NCI-H1105 treated with DMSO at 0.1 percent for 48 hours (cell line): ENCODE measurements around the gene LSMEM2.
A peak's percentile ranks its signal among the peaks of the same experiment; 100 is the strongest.
"Not testable (repeated sequence)": the region's sequence is repeated elsewhere in the genome, so short reads cannot be mapped to it uniquely, and the experiment has no call there.

Experiments used
- DNase-seq: peaks from one replicate; lab custom pipeline; 2025; lab: John Stamatoyannopoulos, UW

Gene LSMEM2

GRCh38 chr3:50298836-50299637 is 20.1 kb downstream of the LSMEM2 start, which contains the start of the genes HYAL3 and NAA80:
HYAL3 (minus strand) TSS chr3:50299405; CDS start chr3:50295602, 3,803 bp downstream.
NAA80 (minus strand) TSS chr3:50299405; CDS start chr3:50297463, 1,942 bp downstream.
- peak; percentile 93 for DNase-seq

- DNase-seq: no peak
Observed at GRCh38 chr3:50299638-50299928, 20.7 kb downstream of the LSMEM2 start.

- DNase-seq: no peak
Observed at GRCh38 chr3:50299929-50300680, 21.2 kb downstream of the LSMEM2 start.

GRCh38 chr3:50300681-50301254 is 21.9 kb downstream of the LSMEM2 start:
- DNase-seq: no peak

- DNase-seq: no peak
Observed at GRCh38 chr3:50302095-50303012, 23.5 kb downstream of the LSMEM2 start.

- no peak for DNase-seq
Observed at GRCh38 chr3:50303013-50303815, 24.3 kb downstream of the LSMEM2 start, which contains the start of gene HYAL1. HYAL1 (minus strand) TSS chr3:50303574; CDS start chr3:50302956, 618 bp downstream.

GRCh38 chr3:50304601-50305000 is 25.7 kb downstream of the LSMEM2 start:
- DNase-seq: no peak

- DNase-seq: not testable (repeated sequence)
Observed at GRCh38 chr3:50312041-50312440, 33.2 kb downstream of the LSMEM2 start.

- DNase-seq: no peak
Observed at GRCh38 chr3:50314342-50314741, 35.5 kb downstream of the LSMEM2 start.

- no peak for DNase-seq
Observed at GRCh38 chr3:50314816-50315215, 35.9 kb downstream of the LSMEM2 start.

- no peak for DNase-seq
Observed at GRCh38 chr3:50316657-50317242, 37.9 kb downstream of the LSMEM2 start.

- no peak for DNase-seq
Observed at GRCh38 chr3:50317300-50317699, 38.4 kb downstream of the LSMEM2 start.

- DNase-seq: no peak
Observed at GRCh38 chr3:50318163-50318562, 39.3 kb downstream of the LSMEM2 start.

GRCh38 chr3:50318615-50319014 is 39.7 kb downstream of the LSMEM2 start:
- DNase-seq: no peak

GRCh38 chr3:50319181-50319893 is 40.5 kb downstream of the LSMEM2 start:
- DNase-seq: no peak

- no peak for DNase-seq
Observed at GRCh38 chr3:50319894-50320625, 41.2 kb downstream of the LSMEM2 start.

- peak; percentile 40 for DNase-seq
Observed at GRCh38 chr3:50320853-50321335, 42.0 kb downstream of the LSMEM2 start.

GRCh38 chr3:50321336-50322114 is 42.6 kb downstream of the LSMEM2 start:
- peak; percentile 70 for DNase-seq
